Stimulated activated CD8-positive, alpha-beta memory T cell treated with anti-CD3 and anti-CD28 coated beads, Interleukin-15, amount 100 ng/mL, for 24 hours (primary cell): ENCODE measurements around the gene NDUFB10.
"Not testable (repeated sequence)": the region's sequence is repeated elsewhere in the genome, so short reads cannot be mapped to it uniquely, and the experiment has no call there.

Source experiments
- DNase-seq: peaks from one replicate; pipeline ENCODE4 v3.0.0-alpha.2; 2020; ENCODE audit warnings: low read depth

The NDUFB10 gene

GRCh38 chr16:1946495-1947368 is 12.6 kb upstream of the NDUFB10 start:
- DNase-seq, result no peak

DNA sequence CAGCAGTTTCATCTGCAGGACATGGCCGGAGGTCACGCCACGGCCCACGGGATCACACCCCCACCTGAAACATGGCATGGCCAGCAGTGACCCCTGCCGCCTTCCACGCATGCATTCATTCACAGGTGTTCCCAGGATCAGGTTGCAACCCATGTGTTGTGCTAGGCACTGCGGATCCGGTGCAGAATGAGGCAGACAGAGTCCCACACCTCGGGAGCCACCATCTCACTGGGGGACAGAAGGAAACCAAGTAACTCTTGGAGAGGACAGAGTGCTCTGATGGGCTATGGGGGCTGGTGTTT is 12.0 kb upstream of the NDUFB10 start:
- DNase-seq, result no peak

GRCh38 chr16:1949507-1949906 is 9.8 kb upstream of the NDUFB10 start:
- DNase-seq, result no peak

GRCh38 chr16:1950047-1950446 is 9.3 kb upstream of the NDUFB10 start:
- no peak for DNase-seq

- no peak for DNase-seq
Measured at GRCh38 chr16:1950559-1950958, 8.8 kb upstream of the NDUFB10 start.

DNA sequence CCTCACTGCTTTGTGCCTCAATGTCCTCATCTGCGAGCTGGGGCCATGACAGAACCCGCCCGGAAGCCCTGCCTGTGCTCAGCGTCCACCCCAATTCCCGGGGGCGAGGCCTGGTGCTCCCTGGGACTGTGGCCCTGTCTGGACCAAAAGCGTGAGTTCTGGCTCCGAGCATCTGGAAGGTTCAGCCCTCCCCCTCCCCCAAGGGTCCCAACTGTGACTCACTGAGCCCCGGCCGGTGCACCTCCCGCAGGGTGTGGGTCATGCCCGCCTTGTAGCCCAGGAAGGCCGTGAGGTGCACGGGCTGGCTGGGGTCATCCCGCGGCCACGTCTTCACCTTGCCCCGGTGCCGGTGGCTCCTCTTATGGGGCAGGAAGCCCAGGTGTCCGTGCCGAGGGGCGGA is 5.6 kb upstream of the NDUFB10 start:
- no peak for DNase-seq

GRCh38 chr16:1957434-1958142 is 1.8 kb upstream of the NDUFB10 start:
- not testable (repeated sequence) for DNase-seq

DNA sequence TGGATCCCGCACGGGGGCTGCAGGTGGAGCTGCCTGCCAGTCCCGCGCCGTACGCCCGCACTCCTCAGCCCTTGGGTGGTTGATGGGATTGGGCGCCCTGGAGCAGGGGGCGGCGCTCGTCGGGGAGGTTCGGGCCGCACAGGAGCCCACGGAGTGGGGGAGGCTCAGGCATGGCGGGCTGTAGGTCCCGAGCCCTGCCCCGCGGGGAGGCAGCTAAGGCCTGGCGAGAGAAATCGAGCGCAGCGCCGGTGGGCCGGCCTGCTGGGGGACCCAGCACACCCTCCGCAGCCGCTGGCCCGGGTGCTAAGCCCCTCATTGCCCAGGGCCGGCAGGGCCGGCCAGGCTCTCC is 1.2 kb upstream of the NDUFB10 start:
- DNase-seq, result not testable (repeated sequence)

DNA sequence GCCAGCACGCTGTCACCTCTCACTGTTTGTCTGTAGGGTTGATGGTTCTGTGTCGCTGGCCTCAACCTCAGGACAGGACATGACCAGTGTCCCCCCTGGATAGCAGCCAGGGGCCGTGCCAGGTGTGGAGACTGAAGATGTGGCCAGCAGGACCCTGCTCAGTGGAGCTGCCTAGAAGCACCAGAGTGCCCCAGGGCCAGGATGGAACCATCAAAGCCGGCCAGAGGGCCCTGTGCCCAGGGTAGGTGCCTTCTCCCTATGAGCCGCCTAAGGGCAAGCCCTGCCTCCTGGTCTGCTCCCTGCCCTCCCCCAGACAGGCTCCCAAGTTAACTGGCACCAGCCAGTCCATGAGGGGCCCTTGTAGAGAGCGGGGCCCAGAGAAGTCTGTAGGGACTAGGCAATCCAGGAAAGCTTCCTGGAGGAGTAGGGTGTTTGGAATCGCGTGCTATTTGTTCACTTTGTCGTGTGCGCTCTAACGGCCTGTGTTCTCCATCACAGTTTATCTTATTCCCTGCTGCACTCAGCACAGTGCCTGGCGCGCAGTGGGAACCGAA is 546 bp upstream of the NDUFB10 start:
- no peak for DNase-seq

GRCh38 chr16:1960665-1961630 is 1.6 kb downstream of the NDUFB10 start:
- peak; percentile 38 for DNase-seq

DNA sequence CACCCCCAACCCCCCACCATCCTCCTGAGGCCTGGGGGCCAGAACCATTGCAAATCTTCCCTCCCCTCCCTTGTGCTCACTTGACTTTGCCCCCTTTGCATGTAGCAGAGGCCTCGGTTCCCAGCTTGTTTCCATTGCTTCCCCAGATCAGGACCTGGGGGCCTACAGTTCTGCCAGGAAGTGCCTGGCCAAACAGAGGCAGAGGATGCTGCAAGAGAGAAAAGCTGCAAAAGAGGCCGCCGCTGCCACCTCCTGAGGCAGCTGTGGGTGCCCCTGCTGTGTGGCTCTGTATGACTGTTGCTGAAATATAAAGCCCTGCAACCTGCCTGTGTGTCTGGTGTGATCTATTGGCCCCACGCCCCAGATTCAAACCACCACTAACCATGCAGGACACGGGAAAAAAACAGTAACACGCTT is 2.3 kb downstream of the NDUFB10 start:
- DNase-seq, result no peak

DNA sequence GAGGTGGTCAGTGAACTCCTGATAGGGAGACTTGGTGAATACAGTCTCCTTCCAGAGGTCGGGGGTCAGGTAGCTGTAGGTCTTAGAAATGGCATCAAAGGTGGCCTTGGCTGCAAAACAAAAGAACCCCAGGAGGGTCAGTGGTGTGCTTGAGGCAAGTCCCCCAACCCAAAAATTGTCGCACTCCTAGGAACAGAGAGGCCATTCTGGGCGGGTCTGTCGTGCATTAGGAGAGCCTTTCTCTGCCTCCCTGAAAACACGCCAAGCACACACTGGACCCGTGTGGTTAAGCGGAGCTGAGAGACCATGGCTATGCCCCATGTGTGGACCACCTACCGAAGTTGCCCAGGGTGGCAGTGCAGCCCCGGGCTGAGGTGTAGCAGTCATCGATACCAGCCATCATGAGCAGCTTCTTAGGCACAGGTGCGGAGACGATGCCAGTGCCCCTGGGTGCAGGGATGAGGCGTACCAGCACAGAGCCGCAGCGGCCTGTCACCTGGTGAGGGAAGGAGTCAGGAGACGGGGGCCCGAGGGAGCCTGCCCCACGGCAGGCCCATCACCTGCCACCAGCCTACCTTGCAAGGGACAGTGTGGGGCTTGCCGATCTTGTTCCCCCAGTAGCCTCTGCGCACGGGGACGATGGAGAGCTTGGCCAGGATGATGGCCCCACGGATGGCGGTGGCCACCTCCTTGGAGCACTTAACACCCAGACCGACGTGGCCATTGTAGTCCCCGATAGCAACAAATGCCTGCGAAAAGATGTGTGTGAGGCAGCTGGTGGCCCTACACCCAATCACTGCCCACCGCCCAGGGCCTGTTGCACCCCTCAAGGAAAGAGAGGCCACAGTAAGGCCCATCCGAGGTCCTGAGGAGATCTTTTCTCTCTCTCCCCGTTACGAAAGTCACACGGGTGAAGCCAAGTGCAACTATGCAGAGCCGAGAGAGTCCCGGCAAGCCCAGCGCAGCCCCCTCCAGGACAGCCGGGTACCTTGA is 3.1 kb downstream of the NDUFB10 start:
- not testable (repeated sequence) for DNase-seq

DNA sequence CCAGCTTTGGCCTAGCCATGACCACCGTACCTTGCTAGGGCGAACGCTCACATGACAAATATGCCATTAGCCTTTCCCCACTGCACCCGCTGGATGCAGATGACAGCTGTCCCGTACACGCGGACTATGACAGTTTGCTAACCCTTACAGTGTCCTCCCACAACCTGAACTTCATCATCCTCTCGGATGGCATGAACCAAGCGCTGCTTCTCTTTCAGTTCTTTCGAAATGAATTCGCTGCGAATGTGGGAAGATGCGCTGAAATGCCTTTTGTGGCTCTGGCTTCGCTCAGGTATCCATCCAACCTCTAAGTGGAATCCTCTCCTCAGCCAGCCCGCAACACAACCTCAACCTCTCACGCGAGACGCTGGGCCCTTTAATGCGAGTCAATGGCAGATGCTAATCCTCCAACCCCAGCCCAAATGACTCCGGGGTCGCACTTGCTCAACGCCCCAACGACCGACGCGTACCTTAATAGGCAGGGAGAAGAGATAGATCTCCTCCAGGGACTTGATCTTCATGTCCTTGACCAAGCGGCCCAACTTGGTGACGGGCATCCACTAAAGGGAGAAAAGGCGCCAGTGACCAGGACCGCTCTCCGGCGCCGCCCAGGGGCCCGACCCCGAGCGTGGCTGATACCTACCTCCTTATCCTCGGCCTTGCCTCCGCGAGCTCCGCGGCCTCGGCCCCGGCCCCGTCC is 4.6 kb downstream of the NDUFB10 start:
- DNase-seq, result peak; percentile 44

GRCh38 chr16:1964506-1965395 is 5.4 kb downstream of the NDUFB10 start, which contains the start of gene RPS2:
Gene RPS2 (minus strand): TSS chr16:1964826. CDS start chr16:1964625, 201 bp downstream.
- DNase-seq, result peak; percentile 85

DNA sequence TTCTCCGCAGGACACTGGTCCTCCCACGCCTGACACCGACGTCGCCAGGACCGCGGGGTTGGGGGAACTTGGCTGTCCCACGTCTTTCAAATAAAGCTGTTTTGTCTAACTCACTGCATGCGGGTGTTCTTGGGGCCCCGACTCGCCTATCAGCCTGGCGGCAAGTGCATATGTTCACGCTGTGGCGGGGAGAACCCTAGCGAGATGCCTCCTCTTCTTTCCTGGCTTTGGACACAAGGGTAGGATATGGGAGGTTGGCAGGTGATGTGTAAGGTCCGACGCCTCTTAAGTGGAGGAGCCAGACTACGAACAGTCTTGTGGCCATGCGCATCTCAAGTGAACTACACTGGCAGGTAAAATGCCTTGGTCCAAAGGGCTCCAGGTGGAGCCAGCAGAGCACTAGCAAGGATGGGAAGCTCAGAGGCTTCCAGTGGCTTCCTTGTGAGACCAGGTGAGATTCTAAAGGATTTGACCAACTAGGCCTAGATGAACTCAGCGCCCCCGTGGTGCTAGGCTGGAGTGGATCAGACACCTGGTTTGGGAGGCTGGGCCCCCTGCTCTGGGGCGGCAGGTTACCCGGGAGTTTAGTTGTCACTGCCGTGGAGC is 6.2 kb downstream of the NDUFB10 start:
- DNase-seq, result no peak

DNA sequence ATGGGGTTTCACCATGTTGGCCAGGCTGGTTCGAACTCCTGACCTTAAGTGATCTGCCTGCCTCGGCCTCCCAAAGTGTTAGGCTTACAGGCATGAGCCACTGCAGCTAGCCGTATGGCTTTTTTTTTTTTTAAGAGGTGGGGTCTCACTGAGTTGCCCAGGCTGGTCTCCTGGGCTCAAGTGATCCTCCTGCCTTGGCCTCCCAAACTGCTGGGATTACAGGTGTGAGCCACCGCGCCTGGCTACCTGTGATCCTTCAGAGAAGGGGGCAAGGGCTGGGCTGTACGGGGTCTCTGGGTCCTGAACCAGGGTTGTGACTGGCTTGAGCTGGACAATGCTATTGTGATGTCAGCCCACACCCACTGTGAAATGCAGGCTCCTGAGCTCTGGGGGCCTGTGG is 7.1 kb downstream of the NDUFB10 start, which contains the start of gene RNF151:
Gene RNF151 (plus strand): TSS at position 397 of the 400 bp plus-strand sequence. CDS start 26 bp downstream, outside the sequence.
- no peak for DNase-seq

- no peak for DNase-seq
Measured at GRCh38 chr16:1968146-1968953, 9.0 kb downstream of the NDUFB10 start.
